SH-SY5Y (cell line): ENCODE results near the gene CYP27B1.

Experiments used
- GATA2 ChIP-seq: IDR thresholded peaks from 2 replicates; pipeline ENCODE4 v1.6.1; 2011; ENCODE audit warnings: mild to moderate bottlenecking, low read depth, low read length
- GATA3 ChIP-seq: IDR thresholded peaks from 2 replicates; pipeline ENCODE4 v1.6.1; 2011; ENCODE audit warnings: low read depth, mild to moderate bottlenecking, low read length, moderate library complexity

The CYP27B1 gene

GRCh38 chr12:57777911-57778310, 11.0 kb upstream of the CYP27B1 start:
- TF ChIP-seq GATA2, result no peak

- TF ChIP-seq GATA2, result no peak
- TF ChIP-seq GATA3, result no peak
Observed at GRCh38 chr12:57777367-57777766, 10.5 kb upstream of the CYP27B1 start.

- TF ChIP-seq GATA3, result no peak
- no peak for TF ChIP-seq GATA2
Observed at GRCh38 chr12:57776247-57776587, 9.3 kb upstream of the CYP27B1 start.

GRCh38 chr12:57775563-57776246, 8.8 kb upstream of the CYP27B1 start:
- TF ChIP-seq GATA2 (no peak), GATA3 (no peak)

- TF ChIP-seq GATA2, result no peak
- no peak for TF ChIP-seq GATA3
Observed at GRCh38 chr12:57775044-57775443, 8.2 kb upstream of the CYP27B1 start.

GRCh38 chr12:57772429-57773322, 5.8 kb upstream of the CYP27B1 start, which contains the start of gene EEF1AKMT3:
TSS of gene EEF1AKMT3 (plus strand) at chr12:57772614. CDS start at chr12:57772725, 111 bp downstream.
- TF ChIP-seq GATA2, result no peak
- TF ChIP-seq GATA3, result no peak

- TF ChIP-seq GATA2 (no peak), GATA3 (no peak)
Observed at GRCh38 chr12:57771873-57772428, 5.1 kb upstream of the CYP27B1 start, which contains the start of gene METTL1. TSS of gene METTL1 (minus strand) at chr12:57772105. CDS start at chr12:57772083, 22 bp downstream.

GRCh38 chr12:57771236-57771872, 4.5 kb upstream of the CYP27B1 start:
- TF ChIP-seq GATA2 (no peak), GATA3 (no peak)

GRCh38 chr12:57770734-57771133, 3.9 kb upstream of the CYP27B1 start:
- TF ChIP-seq GATA2, result no peak
- TF ChIP-seq GATA3, result no peak

- no peak for TF ChIP-seq GATA3
- TF ChIP-seq GATA2, result no peak
Observed at GRCh38 chr12:57769594-57769993, 2.7 kb upstream of the CYP27B1 start.

GRCh38 chr12:57767876-57768275, 998 bp upstream of the CYP27B1 start:
- no peak for TF ChIP-seq GATA2
- TF ChIP-seq GATA3, result no peak

GRCh38 chr12:57767305-57767698, 424 bp upstream of the CYP27B1 start:
- TF ChIP-seq GATA3, result no peak
- no peak for TF ChIP-seq GATA2

- TF ChIP-seq GATA2, result no peak
- no peak for TF ChIP-seq GATA3
Observed at GRCh38 chr12:57765698-57766463, 997 bp downstream of the CYP27B1 start.
